Measurements from ENCODE around the gene MND1.

DNA sequence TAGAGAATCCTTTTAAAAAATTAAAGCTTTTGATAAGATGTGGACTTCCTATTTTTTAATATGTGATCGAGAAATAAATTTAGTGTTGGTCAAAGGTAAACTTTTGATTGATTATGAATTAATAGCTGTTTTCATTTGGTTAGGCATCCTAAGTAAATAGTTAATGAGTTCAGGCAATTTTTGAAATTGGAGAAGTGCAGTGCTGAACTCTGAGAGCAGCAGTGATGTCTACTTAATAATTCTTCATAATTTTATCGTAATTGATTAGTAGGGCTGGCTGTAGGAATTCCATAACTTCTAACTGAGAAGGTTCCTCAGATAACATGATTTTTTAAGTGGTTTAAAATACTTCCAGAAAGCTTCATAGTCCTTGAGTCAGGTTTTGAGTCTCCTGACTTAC lies 1.5 kb downstream of the MND1 start:
- TF ChIP-seq ZNF274 (IDR thresholded peaks at IDR 0.05; ENCODE audit: low read depth, low read length) (no peak), YY1 (IDR thresholded peaks at IDR 0.05; ENCODE audit: insufficient read depth, insufficient read length) (no peak), SUZ12 (IDR thresholded peaks at IDR 0.05; ENCODE audit: extremely low read depth, insufficient read depth, insufficient read length) (no peak)

Measured in NT2/D1 (cell line).